ENCODE results near the gene VPS29.

Gene VPS29

GRCh38 chr12:110532644-110533043 lies 30.7 kb upstream of the VPS29 start:
- H3K23ac ChIP-seq (ENCODE audit: low read depth, low read length, poor library complexity): no peak overlapping the region
- H2AK5ac ChIP-seq (ENCODE audit: low read depth, low read length): no peak overlapping the region
- no peak overlapping the region for H3K18ac ChIP-seq (ENCODE audit: low read length)
- H3K79me1 ChIP-seq (ENCODE audit: low read depth, low read length): no peaks in the 10 kb centered on the region
- peaks cover 3 to 37% of the 10 kb centered on the region in 2 donors for H3K36me3 ChIP-seq (replicated peaks in 1 of 2; ENCODE audit: control insufficient read depth in 2 of 2, insufficient read depth in 2 of 2, low read length in 2 of 2)
- H3K14ac ChIP-seq (ENCODE audit: low read length): no peak overlapping the region
- no peaks in the 10 kb centered on the region for H3K4me1 ChIP-seq (ENCODE audit: control insufficient read depth in 2 of 2, insufficient read depth in 1 of 2, low read depth in 1 of 2, low read length in 2 of 2)
- no peak overlapping the region for H3K4me2 ChIP-seq (ENCODE audit: insufficient read depth, low read length, poor library complexity, severe bottlenecking)
- no peak overlapping the region for H4K91ac ChIP-seq (ENCODE audit: low read depth, low read length, poor library complexity)
- H3K9me3 ChIP-seq (replicated peaks in 1 of 2; ENCODE audit: control insufficient read depth in 2 of 2, insufficient read depth in 1 of 2, low read depth in 1 of 2, low read length in 2 of 2): no peaks in the 10 kb centered on the region
- H3K27ac ChIP-seq (replicated peaks; ENCODE audit: low read length): no peak overlapping the region
- no peak for DNase-seq (ENCODE audit: low spot score)
- H4K8ac ChIP-seq (ENCODE audit: low read depth, low read length): no peak overlapping the region
- H2BK120ac ChIP-seq (ENCODE audit: low read depth, low read length): no peak overlapping the region
- no peak overlapping the region for H2BK5ac ChIP-seq (ENCODE audit: low read length)
- H2BK15ac ChIP-seq (ENCODE audit: low read length): no peak overlapping the region
- H3K4me3 ChIP-seq (ENCODE audit: low read length in 2 of 2): no peak overlapping the region
- WGBS, 2 donors (ENCODE audit: extremely low coverage in 2 of 2, insufficient read length in 2 of 2, insufficient replicate concordance in 1 of 2): no CpG with 5 or more reads among the region's 3 CpGs
- no peak overlapping the region for H3K4ac ChIP-seq (ENCODE audit: low read length)
- H3K9ac ChIP-seq (ENCODE audit: low read depth, low read length, poor library complexity): no peak overlapping the region
- no peak overlapping the region for H2BK12ac ChIP-seq (ENCODE audit: low read length)
- H2AFZ ChIP-seq (ENCODE audit: low read length): no peak overlapping the region
- H3K27me3 ChIP-seq (ENCODE audit: control insufficient read depth in 3 of 3, insufficient read depth in 3 of 3, low read depth in 1 of 3, low read length in 3 of 3): no peaks in the 10 kb centered on the region

GRCh38 chr12:110531741-110532333 lies 29.9 kb upstream of the VPS29 start:
- no peak overlapping the region for H2AK5ac ChIP-seq (ENCODE audit: low read depth, low read length)

GRCh38 chr12:110530511-110530910 lies 28.6 kb upstream of the VPS29 start:
- no peak overlapping the region for H4K8ac ChIP-seq (ENCODE audit: low read depth, low read length)
- no peak overlapping the region for H3K18ac ChIP-seq (ENCODE audit: low read length)
- H3K4me1 ChIP-seq (ENCODE audit: control insufficient read depth in 2 of 2, insufficient read depth in 1 of 2, low read depth in 1 of 2, low read length in 2 of 2): no peaks in the 10 kb centered on the region
- H3K27me3 ChIP-seq (ENCODE audit: control insufficient read depth in 3 of 3, insufficient read depth in 3 of 3, low read depth in 1 of 3, low read length in 3 of 3): no peaks in the 10 kb centered on the region
- no peak overlapping the region for H3K4me3 ChIP-seq (ENCODE audit: low read length in 2 of 2)
- no peak overlapping the region for H3K4ac ChIP-seq (ENCODE audit: low read length)
- H3K23ac ChIP-seq (ENCODE audit: low read depth, low read length, poor library complexity): no peak overlapping the region
- H2AK5ac ChIP-seq (ENCODE audit: low read depth, low read length): no peak overlapping the region
- H2AFZ ChIP-seq (ENCODE audit: low read length): no peak overlapping the region
- no peak overlapping the region for H4K91ac ChIP-seq (ENCODE audit: low read depth, low read length, poor library complexity)
- H3K79me1 ChIP-seq (ENCODE audit: low read depth, low read length): no peaks in the 10 kb centered on the region
- no peak overlapping the region for H3K14ac ChIP-seq (ENCODE audit: low read length)
- no peaks in the 10 kb centered on the region for H3K9me3 ChIP-seq (replicated peaks in 1 of 2; ENCODE audit: control insufficient read depth in 2 of 2, insufficient read depth in 1 of 2, low read depth in 1 of 2, low read length in 2 of 2)
- no peak overlapping the region for H2BK120ac ChIP-seq (ENCODE audit: low read depth, low read length)
- no peak overlapping the region for H2BK5ac ChIP-seq (ENCODE audit: low read length)
- H3K4me2 ChIP-seq (ENCODE audit: insufficient read depth, low read length, poor library complexity, severe bottlenecking): no peak overlapping the region
- peaks cover 0 to 17% of the 10 kb centered on the region in 2 donors for H3K36me3 ChIP-seq (replicated peaks in 1 of 2; ENCODE audit: control insufficient read depth in 2 of 2, insufficient read depth in 2 of 2, low read length in 2 of 2)
- no peak overlapping the region for H3K27ac ChIP-seq (replicated peaks; ENCODE audit: low read length)
- WGBS, 2 donors (ENCODE audit: extremely low coverage in 2 of 2, insufficient read length in 2 of 2, insufficient replicate concordance in 1 of 2): no CpG with 5 or more reads among the region's 2 CpGs
- H2BK12ac ChIP-seq (ENCODE audit: low read length): no peak overlapping the region
- no peak overlapping the region for H3K9ac ChIP-seq (ENCODE audit: low read depth, low read length, poor library complexity)
- no peak overlapping the region for H2BK15ac ChIP-seq (ENCODE audit: low read length)
- DNase-seq (ENCODE audit: low spot score): no peak

More at GRCh38 chr12:110531741-110532333, 29.9 kb upstream of the VPS29 start:
- Histone ChIP-seq H4K8ac (ENCODE audit: low read depth, low read length) (no peak overlapping the region), H3K36me3 (replicated peaks in 1 of 2; ENCODE audit: control insufficient read depth in 2 of 2, insufficient read depth in 2 of 2, low read length in 2 of 2) (peaks cover 3 to 30% of the 10 kb centered on the region in 2 donors), H3K14ac (ENCODE audit: low read length) (no peak overlapping the region), H3K18ac (ENCODE audit: low read length) (no peak overlapping the region), H3K27me3 (ENCODE audit: control insufficient read depth in 3 of 3, insufficient read depth in 3 of 3, low read depth in 1 of 3, low read length in 3 of 3) (no peaks in the 10 kb centered on the region), H4K91ac (ENCODE audit: low read depth, low read length, poor library complexity) (no peak overlapping the region), H2AFZ (ENCODE audit: low read length) (no peak overlapping the region), H3K4me2 (ENCODE audit: insufficient read depth, low read length, poor library complexity, severe bottlenecking) (no peak overlapping the region), H3K79me1 (ENCODE audit: low read depth, low read length) (no peaks in the 10 kb centered on the region), H2BK15ac (ENCODE audit: low read length) (no peak overlapping the region), H3K27ac (replicated peaks; ENCODE audit: low read length) (no peak overlapping the region), H3K4ac (ENCODE audit: low read length) (no peak overlapping the region), H2BK5ac (ENCODE audit: low read length) (no peak overlapping the region), H3K4me1 (ENCODE audit: control insufficient read depth in 2 of 2, insufficient read depth in 1 of 2, low read depth in 1 of 2, low read length in 2 of 2) (no peaks in the 10 kb centered on the region), H2BK120ac (ENCODE audit: low read depth, low read length) (no peak overlapping the region), H2BK12ac (ENCODE audit: low read length) (no peak overlapping the region), H3K9ac (ENCODE audit: low read depth, low read length, poor library complexity) (no peak overlapping the region), H3K23ac (ENCODE audit: low read depth, low read length, poor library complexity) (no peak overlapping the region), H3K9me3 (replicated peaks in 1 of 2; ENCODE audit: control insufficient read depth in 2 of 2, insufficient read depth in 1 of 2, low read depth in 1 of 2, low read length in 2 of 2) (no peaks in the 10 kb centered on the region), H3K4me3 (ENCODE audit: low read length in 2 of 2) (no peak overlapping the region)
- no CpG with 5 or more reads among the region's 2 CpGs for WGBS, 2 donors (ENCODE audit: extremely low coverage in 2 of 2, insufficient read length in 2 of 2, insufficient replicate concordance in 1 of 2)
- no peak for DNase-seq (ENCODE audit: low spot score)

- no peak for DNase-seq (ENCODE audit: low spot score)
- Histone ChIP-seq H2BK12ac (ENCODE audit: low read length) (no peak overlapping the region), H3K4ac (ENCODE audit: low read length) (no peak overlapping the region), H3K4me1 (ENCODE audit: control insufficient read depth in 2 of 2, insufficient read depth in 1 of 2, low read depth in 1 of 2, low read length in 2 of 2) (no peaks in the 10 kb centered on the region), H3K14ac (ENCODE audit: low read length) (no peak overlapping the region), H3K9ac (ENCODE audit: low read depth, low read length, poor library complexity) (no peak overlapping the region), H3K18ac (ENCODE audit: low read length) (no peak overlapping the region), H3K36me3 (replicated peaks in 1 of 2; ENCODE audit: control insufficient read depth in 2 of 2, insufficient read depth in 2 of 2, low read length in 2 of 2) (peaks cover 0 to 7% of the 10 kb centered on the region in 2 donors), H3K23ac (ENCODE audit: low read depth, low read length, poor library complexity) (no peak overlapping the region), H2AK5ac (ENCODE audit: low read depth, low read length) (no peak overlapping the region), H4K91ac (ENCODE audit: low read depth, low read length, poor library complexity) (no peak overlapping the region), H3K27ac (replicated peaks; ENCODE audit: low read length) (no peak overlapping the region), H3K79me1 (ENCODE audit: low read depth, low read length) (no peaks in the 10 kb centered on the region), H2BK5ac (ENCODE audit: low read length) (no peak overlapping the region), H3K4me3 (ENCODE audit: low read length in 2 of 2) (no peak overlapping the region), H2BK120ac (ENCODE audit: low read depth, low read length) (no peak overlapping the region), H2AFZ (ENCODE audit: low read length) (no peak overlapping the region), H3K4me2 (ENCODE audit: insufficient read depth, low read length, poor library complexity, severe bottlenecking) (no peak overlapping the region), H4K8ac (ENCODE audit: low read depth, low read length) (no peak overlapping the region), H3K9me3 (replicated peaks in 1 of 2; ENCODE audit: control insufficient read depth in 2 of 2, insufficient read depth in 1 of 2, low read depth in 1 of 2, low read length in 2 of 2) (no peaks in the 10 kb centered on the region), H3K27me3 (ENCODE audit: control insufficient read depth in 3 of 3, insufficient read depth in 3 of 3, low read depth in 1 of 3, low read length in 3 of 3) (no peaks in the 10 kb centered on the region), H2BK15ac (ENCODE audit: low read length) (no peak overlapping the region)
- WGBS, 2 donors (ENCODE audit: extremely low coverage in 2 of 2, insufficient read length in 2 of 2, insufficient replicate concordance in 1 of 2): no CpG with 5 or more reads among the region's 6 CpGs
Observed at GRCh38 chr12:110528277-110528839, 26.4 kb upstream of the VPS29 start.

Measured in neuronal stem cell (in vitro differentiated cells).